Prostate gland (tissue), 2 donors: ENCODE results near the gene ALG3.

Experiments used
- POLR2A ChIP-seq: fragments of 450-650 bp; IDR thresholded peaks from one replicate; pipeline ENCODE4 v1.6.1; 2016; ENCODE audit warnings: antibody characterized with exemption, mild to moderate bottlenecking
- POLR2AphosphoS5 ChIP-seq: sonication (generic); formaldehyde crosslinking; IDR thresholded peaks from one replicate; pipeline ENCODE4 v1.6.1; 2017; ENCODE audit warnings: antibody characterized with exemption
- TF ChIP-seq, protein P1 (sequence below), 4 experiments: fragments of 200-600 bp in 2 of 4; fragments of 450-650 bp in 2 of 4; sonication (generic) in 2 of 4; IDR thresholded peaks; 1 replicate in 3 of 4; 2 replicates in 1 of 4; pipeline ENCODE4 v1.5.1; 2016 to 2019; ENCODE audit warnings: antibody characterized with exemption in 4 of 4, mild to moderate bottlenecking in 2 of 4, moderate library complexity in 2 of 4

DNA sequence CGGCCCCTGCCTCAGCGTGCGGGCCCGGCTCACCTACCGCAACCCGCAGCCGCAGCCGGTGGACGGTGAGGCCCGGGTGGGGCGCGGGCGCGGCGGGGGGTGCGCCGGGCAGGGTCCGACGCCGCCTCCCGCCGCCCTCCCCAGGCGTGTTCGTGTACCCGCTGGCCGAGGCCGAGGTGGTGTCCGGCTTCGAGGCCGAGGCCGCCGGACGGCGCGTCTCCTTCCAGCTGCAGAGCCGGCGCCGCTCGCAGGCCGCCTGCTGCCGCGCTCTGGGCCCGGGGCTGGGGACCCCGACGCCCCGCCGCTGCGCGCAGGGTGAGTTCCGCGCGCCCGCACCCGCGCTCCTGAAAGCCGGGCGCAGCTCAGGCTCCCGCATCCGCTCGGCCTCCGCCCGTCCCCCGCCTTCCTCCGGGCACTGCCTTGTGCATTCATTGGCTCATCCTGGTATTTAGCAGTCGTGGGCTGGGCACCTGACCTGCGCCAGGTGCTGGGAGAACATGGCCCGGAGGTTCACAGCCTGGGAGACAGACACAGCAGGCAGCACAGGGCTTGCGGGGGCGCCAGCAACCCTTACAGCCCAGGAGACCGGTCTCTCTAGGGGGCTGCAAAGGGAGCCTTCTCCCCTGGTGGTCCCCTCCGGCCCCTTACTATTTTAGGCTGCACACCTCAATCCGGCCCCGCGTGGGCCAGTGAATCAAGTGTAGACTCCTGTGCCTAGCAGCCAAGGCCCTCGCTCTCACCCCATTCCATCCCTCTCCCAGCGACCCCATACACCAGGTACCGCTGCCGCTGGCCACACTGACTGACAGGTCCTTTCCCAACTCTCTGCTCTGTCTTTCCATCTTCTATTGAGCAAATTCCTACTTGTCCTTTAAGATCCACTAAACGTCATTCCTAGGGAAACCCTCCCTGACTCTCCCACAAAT is 17.9 kb downstream of the ALG3 start:
- TF ChIP-seq POLR2AphosphoS5 (peak; percentile 25), POLR2A (no peak)
- TF ChIP-seq, protein P1, sequence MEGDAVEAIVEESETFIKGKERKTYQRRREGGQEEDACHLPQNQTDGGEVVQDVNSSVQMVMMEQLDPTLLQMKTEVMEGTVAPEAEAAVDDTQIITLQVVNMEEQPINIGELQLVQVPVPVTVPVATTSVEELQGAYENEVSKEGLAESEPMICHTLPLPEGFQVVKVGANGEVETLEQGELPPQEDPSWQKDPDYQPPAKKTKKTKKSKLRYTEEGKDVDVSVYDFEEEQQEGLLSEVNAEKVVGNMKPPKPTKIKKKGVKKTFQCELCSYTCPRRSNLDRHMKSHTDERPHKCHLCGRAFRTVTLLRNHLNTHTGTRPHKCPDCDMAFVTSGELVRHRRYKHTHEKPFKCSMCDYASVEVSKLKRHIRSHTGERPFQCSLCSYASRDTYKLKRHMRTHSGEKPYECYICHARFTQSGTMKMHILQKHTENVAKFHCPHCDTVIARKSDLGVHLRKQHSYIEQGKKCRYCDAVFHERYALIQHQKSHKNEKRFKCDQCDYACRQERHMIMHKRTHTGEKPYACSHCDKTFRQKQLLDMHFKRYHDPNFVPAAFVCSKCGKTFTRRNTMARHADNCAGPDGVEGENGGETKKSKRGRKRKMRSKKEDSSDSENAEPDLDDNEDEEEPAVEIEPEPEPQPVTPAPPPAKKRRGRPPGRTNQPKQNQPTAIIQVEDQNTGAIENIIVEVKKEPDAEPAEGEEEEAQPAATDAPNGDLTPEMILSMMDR (IDR thresholded peaks at IDR 0.05): no peak
